Measurements from ENCODE around the gene NAT8. TPM values are rescaled to one million over a fixed set of nuclear protein-coding genes. Genes with fewer than 3 reads are reported as not detected.

The NAT8 gene
- total and polyA plus RNA-seq, 2 donors (not counting 1 experiment from before 2014, with no cell fraction given): not detected

- Histone ChIP-seq H3K4me3 (replicated peaks in 1 of 4; ENCODE audit: control extremely low read depth in 1 of 4, insufficient read depth in 1 of 4, low read depth in 3 of 4, low read length in 4 of 4) (no peak overlapping the region), H3K4me1 (ENCODE audit: control insufficient read depth, extremely low read depth, insufficient read depth, low read length) (no peaks in the 10 kb centered on the region), H4K20me1 (ENCODE audit: control insufficient read depth, extremely low read depth, insufficient read depth, low read length) (no peaks in the 10 kb centered on the region), H3K27me3 (ENCODE audit: control insufficient read depth, insufficient read depth, low read length) (no peaks in the 10 kb centered on the region), H2AFZ (ENCODE audit: low read length) (no peak overlapping the region), H3K4me2 (ENCODE audit: extremely low read depth, insufficient read depth, low read length) (no peak overlapping the region), H3K9ac (ENCODE audit: insufficient read depth, low read length) (no peak overlapping the region), H3K79me2 (ENCODE audit: control insufficient read depth, insufficient read depth, low read length) (no peaks in the 10 kb centered on the region), H3K27ac (ENCODE audit: insufficient read depth, low read length) (no peak overlapping the region), H3K36me3 (ENCODE audit: control insufficient read depth, insufficient read depth, low read length) (no peaks in the 10 kb centered on the region), H3K9me3 (ENCODE audit: control insufficient read depth, insufficient read depth, low read depth, low read length) (no peaks in the 10 kb centered on the region)
- DNase-seq (ENCODE audit: low read depth in 2 of 2): no peak
- TF ChIP-seq CTCF (conservative IDR thresholded peaks at IDR 0.05 in 1 of 2, IDR thresholded peaks at IDR 0.05 in 1 of 2; ENCODE audit: low read depth in 1 of 2, low read length in 2 of 2): no peak
- TF ChIP-seq EZH2 (IDR thresholded peaks at IDR 0.05; ENCODE audit: low read length, missing control alignments): no peak
Observed at GRCh38 chr2:73614105-73614504, 28.1 kb downstream of the NAT8 start.

- Histone ChIP-seq H3K9ac (ENCODE audit: insufficient read depth, low read length) (no peak overlapping the region), H3K27ac (ENCODE audit: insufficient read depth, low read length) (no peak overlapping the region), H3K27me3 (ENCODE audit: control insufficient read depth, insufficient read depth, low read length) (no peaks in the 10 kb centered on the region), H3K4me3 (replicated peaks in 1 of 4; ENCODE audit: control extremely low read depth in 1 of 4, insufficient read depth in 1 of 4, low read depth in 3 of 4, low read length in 4 of 4) (no peak overlapping the region), H3K4me2 (ENCODE audit: extremely low read depth, insufficient read depth, low read length) (no peak overlapping the region), H3K79me2 (ENCODE audit: control insufficient read depth, insufficient read depth, low read length) (no peaks in the 10 kb centered on the region), H3K36me3 (ENCODE audit: control insufficient read depth, insufficient read depth, low read length) (no peaks in the 10 kb centered on the region), H3K9me3 (ENCODE audit: control insufficient read depth, insufficient read depth, low read depth, low read length) (no peaks in the 10 kb centered on the region), H2AFZ (ENCODE audit: low read length) (no peak overlapping the region), H4K20me1 (ENCODE audit: control insufficient read depth, extremely low read depth, insufficient read depth, low read length) (no peaks in the 10 kb centered on the region), H3K4me1 (ENCODE audit: control insufficient read depth, extremely low read depth, insufficient read depth, low read length) (no peaks in the 10 kb centered on the region)
- DNase-seq (ENCODE audit: low read depth in 2 of 2): peak in 1 of 2 donors; percentile 7
- TF ChIP-seq CTCF (conservative IDR thresholded peaks at IDR 0.05 in 1 of 2, IDR thresholded peaks at IDR 0.05 in 1 of 2; ENCODE audit: low read depth in 1 of 2, low read length in 2 of 2): no peak
- TF ChIP-seq EZH2 (IDR thresholded peaks at IDR 0.05; ENCODE audit: low read length, missing control alignments): no peak
Observed at GRCh38 chr2:73611867-73612266, 30.4 kb downstream of the NAT8 start.

- no peaks in the 10 kb centered on the region for H3K79me2 ChIP-seq (ENCODE audit: control insufficient read depth, insufficient read depth, low read length)
- H3K4me2 ChIP-seq (ENCODE audit: extremely low read depth, insufficient read depth, low read length): no peak overlapping the region
- no peaks in the 10 kb centered on the region for H3K36me3 ChIP-seq (ENCODE audit: control insufficient read depth, insufficient read depth, low read length)
- H4K20me1 ChIP-seq (ENCODE audit: control insufficient read depth, extremely low read depth, insufficient read depth, low read length): no peaks in the 10 kb centered on the region
- no peak overlapping the region for H3K27ac ChIP-seq (ENCODE audit: insufficient read depth, low read length)
- H2AFZ ChIP-seq (ENCODE audit: low read length): no peak overlapping the region
- H3K4me1 ChIP-seq (ENCODE audit: control insufficient read depth, extremely low read depth, insufficient read depth, low read length): no peaks in the 10 kb centered on the region
- H3K9me3 ChIP-seq (ENCODE audit: control insufficient read depth, insufficient read depth, low read depth, low read length): no peaks in the 10 kb centered on the region
- no peak for DNase-seq (ENCODE audit: low read depth in 2 of 2)
- H3K9ac ChIP-seq (ENCODE audit: insufficient read depth, low read length): no peak overlapping the region
- H3K4me3 ChIP-seq (replicated peaks in 1 of 4; ENCODE audit: control extremely low read depth in 1 of 4, insufficient read depth in 1 of 4, low read depth in 3 of 4, low read length in 4 of 4): no peak overlapping the region
- no peaks in the 10 kb centered on the region for H3K27me3 ChIP-seq (ENCODE audit: control insufficient read depth, insufficient read depth, low read length)
- TF ChIP-seq CTCF (conservative IDR thresholded peaks at IDR 0.05 in 1 of 2, IDR thresholded peaks at IDR 0.05 in 1 of 2; ENCODE audit: low read depth in 1 of 2, low read length in 2 of 2) (no peak), EZH2 (IDR thresholded peaks at IDR 0.05; ENCODE audit: low read length, missing control alignments) (no peak)
Observed at GRCh38 chr2:73611193-73611592, 31.0 kb downstream of the NAT8 start.

Data from fibroblast of lung (primary cell).